ENCODE results near the gene TMEM132A.

- TF ChIP-seq, protein P1, sequence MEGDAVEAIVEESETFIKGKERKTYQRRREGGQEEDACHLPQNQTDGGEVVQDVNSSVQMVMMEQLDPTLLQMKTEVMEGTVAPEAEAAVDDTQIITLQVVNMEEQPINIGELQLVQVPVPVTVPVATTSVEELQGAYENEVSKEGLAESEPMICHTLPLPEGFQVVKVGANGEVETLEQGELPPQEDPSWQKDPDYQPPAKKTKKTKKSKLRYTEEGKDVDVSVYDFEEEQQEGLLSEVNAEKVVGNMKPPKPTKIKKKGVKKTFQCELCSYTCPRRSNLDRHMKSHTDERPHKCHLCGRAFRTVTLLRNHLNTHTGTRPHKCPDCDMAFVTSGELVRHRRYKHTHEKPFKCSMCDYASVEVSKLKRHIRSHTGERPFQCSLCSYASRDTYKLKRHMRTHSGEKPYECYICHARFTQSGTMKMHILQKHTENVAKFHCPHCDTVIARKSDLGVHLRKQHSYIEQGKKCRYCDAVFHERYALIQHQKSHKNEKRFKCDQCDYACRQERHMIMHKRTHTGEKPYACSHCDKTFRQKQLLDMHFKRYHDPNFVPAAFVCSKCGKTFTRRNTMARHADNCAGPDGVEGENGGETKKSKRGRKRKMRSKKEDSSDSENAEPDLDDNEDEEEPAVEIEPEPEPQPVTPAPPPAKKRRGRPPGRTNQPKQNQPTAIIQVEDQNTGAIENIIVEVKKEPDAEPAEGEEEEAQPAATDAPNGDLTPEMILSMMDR (IDR thresholded peaks at IDR 0.05; ENCODE audit: low read depth, low read length), result no peak
- no peak for TF ChIP-seq MAX (IDR thresholded peaks at IDR 0.05; ENCODE audit: low read depth, low read length)
- no peak for TF ChIP-seq POLR2A (IDR thresholded peaks at IDR 0.05; ENCODE audit: extremely low read depth, insufficient read length)
Measured at GRCh38 chr11:60948250-60948649, 24.0 kb downstream of the TMEM132A start.

Measured in NB4 (cell line).